Osteocyte (in vitro differentiated cells): Measurements from ENCODE around the gene MRPL38. TPM values are rescaled to one million over a fixed set of nuclear protein-coding genes. Genes with fewer than 3 reads are reported as not detected.

Source experiments
- DNase-seq: peaks from one replicate; pipeline ENCODE4 v3.0.0; 2021; ENCODE audit warnings: mixed read lengths; ENCODE audit not compliant: unreplicated experiment; ENCODE audit errors: extremely low spot score
- H3K27ac Mint-ChIP-seq: one replicate; pipeline ENCODE4 v1.8.0; 2021; ENCODE audit warnings: mild to moderate bottlenecking, mixed read lengths; ENCODE audit not compliant: unreplicated experiment
- H3K27me3 Mint-ChIP-seq: one replicate; pipeline ENCODE4 v1.8.0; 2021; ENCODE audit warnings: mixed read lengths; ENCODE audit not compliant: unreplicated experiment
- H3K36me3 Mint-ChIP-seq: one replicate; pipeline ENCODE4 v1.8.0; 2021; ENCODE audit warnings: mixed read lengths; ENCODE audit not compliant: unreplicated experiment
- H3K4me1 Mint-ChIP-seq: one replicate; pipeline ENCODE4 v1.8.0; 2021; ENCODE audit warnings: mixed read lengths; ENCODE audit not compliant: unreplicated experiment
- H3K4me3 Mint-ChIP-seq: one replicate; pipeline ENCODE4 v1.8.0; 2021; ENCODE audit warnings: mild to moderate bottlenecking, moderate library complexity, mixed read lengths; ENCODE audit not compliant: unreplicated experiment
- H3K9me3 Mint-ChIP-seq: one replicate; pipeline ENCODE4 v1.8.0; 2021; ENCODE audit warnings: mixed read lengths; ENCODE audit not compliant: unreplicated experiment
- CTCF ChIP-seq: fragments of 200-600 bp; sonication (generic); IDR thresholded peaks from 2 replicates; pipeline ENCODE4 v1.5.0; 2021; ENCODE audit warnings: antibody characterized with exemption, mild to moderate bottlenecking, moderate library complexity
- total RNA-seq: library from RNA; stranded (reverse); gene quantifications from 2 replicates; pipeline ENCODE4 v1.2.1, GENCODE V29; 2021

The MRPL38 gene
- total RNA-seq, 1 donor from 2014 or later: 73.6 TPM

- Mint-ChIP-seq H3K36me3 (peaks cover 9% of the 10 kb centered on the region), H3K4me3 (no peak overlapping the region), H3K4me1 (no peaks in the 10 kb centered on the region), H3K27ac (no peak overlapping the region), H3K9me3 (no peaks in the 10 kb centered on the region), H3K27me3 (no peaks in the 10 kb centered on the region)
- TF ChIP-seq CTCF: no peak
- DNase-seq: no peak
These were observed 14.9 kb upstream of the MRPL38 start for GRCh38 chr17:75919611-75920010.

- Mint-ChIP-seq H3K36me3 (peaks cover 9% of the 10 kb centered on the region), H3K27me3 (no peaks in the 10 kb centered on the region), H3K4me1 (no peaks in the 10 kb centered on the region), H3K9me3 (no peaks in the 10 kb centered on the region), H3K27ac (no peak overlapping the region), H3K4me3 (no peak overlapping the region)
- DNase-seq: no peak
- no peak for TF ChIP-seq CTCF
These were observed 13.3 kb upstream of the MRPL38 start for GRCh38 chr17:75917917-75918445.

- Mint-ChIP-seq H3K27ac (no peak overlapping the region), H3K4me1 (no peaks in the 10 kb centered on the region), H3K9me3 (no peaks in the 10 kb centered on the region), H3K4me3 (no peak overlapping the region), H3K27me3 (no peaks in the 10 kb centered on the region), H3K36me3 (peaks cover 6% of the 10 kb centered on the region)
- DNase-seq: no peak
- TF ChIP-seq CTCF: no peak
These were observed 12.6 kb upstream of the MRPL38 start for GRCh38 chr17:75917141-75917916.

GRCh38 chr17:75915268-75915667 is 10.6 kb upstream of the MRPL38 start:
- no peaks in the 10 kb centered on the region for H3K27me3 Mint-ChIP-seq
- no peak overlapping the region for H3K27ac Mint-ChIP-seq
- H3K4me1 Mint-ChIP-seq: no peaks in the 10 kb centered on the region
- H3K36me3 Mint-ChIP-seq: peaks cover 3% of the 10 kb centered on the region
- TF ChIP-seq CTCF: no peak
- no peaks in the 10 kb centered on the region for H3K9me3 Mint-ChIP-seq
- no peak for DNase-seq
- no peak overlapping the region for H3K4me3 Mint-ChIP-seq

GRCh38 chr17:75914643-75915267 is 10.1 kb upstream of the MRPL38 start:
- H3K27ac Mint-ChIP-seq: no peak overlapping the region

More at GRCh38 chr17:75914643-75915267, 10.1 kb upstream of the MRPL38 start:
- Mint-ChIP-seq H3K36me3 (peaks cover 3% of the 10 kb centered on the region), H3K27me3 (no peaks in the 10 kb centered on the region), H3K9me3 (no peaks in the 10 kb centered on the region), H3K4me1 (peaks cover 1% of the 10 kb centered on the region), H3K4me3 (no peak overlapping the region)
- DNase-seq: no peak
- TF ChIP-seq CTCF: no peak
